RWPE1 (cell line): ENCODE measurements around the gene PDE7B.

Source experiments
- CTCF ChIA-PET: fragments of 350-600 bp; sonication (Branson Sonifier 250); formaldehyde crosslinking; extraction: SDS; loops from one replicate; lab custom pipeline; 2021; lab: Yijun Ruan, JAX
- POLR2A ChIA-PET: fragments of 400-600 bp; formaldehyde crosslinking; extraction: SDS; loops from one replicate; lab custom pipeline; 2020; ENCODE audit warnings: antibody characterized with exemption; ENCODE audit not compliant: low non-redundant PET; lab: Yijun Ruan, JAX
- DNase-seq: peaks from one replicate; pipeline ENCODE4 v3.0.0; 2012; ENCODE audit warnings: low spot score
- H3K27ac ChIP-seq: fragments of 450-650 bp; 2 replicates; pipeline ENCODE4 v1.5.1; 2017
- TF ChIP-seq, protein P1 (sequence below): fragments of 450-650 bp; conservative IDR thresholded peaks from 2 replicates; pipeline ENCODE4 v1.5.1; 2017; ENCODE audit warnings: low read depth, mild to moderate bottlenecking

PDE7B gene

DNA sequence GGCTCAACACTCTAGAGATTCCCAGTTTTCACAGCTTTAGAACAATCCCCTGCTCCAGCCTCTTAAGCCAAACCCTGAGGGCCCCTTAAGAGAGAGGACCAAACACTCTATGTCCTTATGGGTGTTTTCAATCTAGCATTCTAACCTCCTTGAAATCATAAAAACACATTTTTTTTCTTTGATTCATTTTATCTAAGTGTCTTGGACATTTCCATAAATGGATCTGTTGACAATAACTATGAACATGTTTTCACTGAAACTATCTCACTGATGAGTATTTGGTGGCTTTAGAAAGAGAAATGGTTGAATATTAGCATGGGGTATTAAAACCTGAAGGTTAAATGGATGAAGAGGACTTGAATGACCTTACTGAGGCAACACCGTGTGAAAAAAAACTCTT lies 27.6 kb upstream of the PDE7B start:
- ChIA-PET POLR2A (no interaction called here), CTCF (interaction anchor here (0.6 kb wide), 1 partner anchor 150 kb away, joined by 3 read pairs; no protein-coding TSS in a partner anchor)
- H3K27ac ChIP-seq = no peak overlapping the region
- DNase-seq = no peak
- TF ChIP-seq, protein P1, sequence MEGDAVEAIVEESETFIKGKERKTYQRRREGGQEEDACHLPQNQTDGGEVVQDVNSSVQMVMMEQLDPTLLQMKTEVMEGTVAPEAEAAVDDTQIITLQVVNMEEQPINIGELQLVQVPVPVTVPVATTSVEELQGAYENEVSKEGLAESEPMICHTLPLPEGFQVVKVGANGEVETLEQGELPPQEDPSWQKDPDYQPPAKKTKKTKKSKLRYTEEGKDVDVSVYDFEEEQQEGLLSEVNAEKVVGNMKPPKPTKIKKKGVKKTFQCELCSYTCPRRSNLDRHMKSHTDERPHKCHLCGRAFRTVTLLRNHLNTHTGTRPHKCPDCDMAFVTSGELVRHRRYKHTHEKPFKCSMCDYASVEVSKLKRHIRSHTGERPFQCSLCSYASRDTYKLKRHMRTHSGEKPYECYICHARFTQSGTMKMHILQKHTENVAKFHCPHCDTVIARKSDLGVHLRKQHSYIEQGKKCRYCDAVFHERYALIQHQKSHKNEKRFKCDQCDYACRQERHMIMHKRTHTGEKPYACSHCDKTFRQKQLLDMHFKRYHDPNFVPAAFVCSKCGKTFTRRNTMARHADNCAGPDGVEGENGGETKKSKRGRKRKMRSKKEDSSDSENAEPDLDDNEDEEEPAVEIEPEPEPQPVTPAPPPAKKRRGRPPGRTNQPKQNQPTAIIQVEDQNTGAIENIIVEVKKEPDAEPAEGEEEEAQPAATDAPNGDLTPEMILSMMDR = no peak

DNA sequence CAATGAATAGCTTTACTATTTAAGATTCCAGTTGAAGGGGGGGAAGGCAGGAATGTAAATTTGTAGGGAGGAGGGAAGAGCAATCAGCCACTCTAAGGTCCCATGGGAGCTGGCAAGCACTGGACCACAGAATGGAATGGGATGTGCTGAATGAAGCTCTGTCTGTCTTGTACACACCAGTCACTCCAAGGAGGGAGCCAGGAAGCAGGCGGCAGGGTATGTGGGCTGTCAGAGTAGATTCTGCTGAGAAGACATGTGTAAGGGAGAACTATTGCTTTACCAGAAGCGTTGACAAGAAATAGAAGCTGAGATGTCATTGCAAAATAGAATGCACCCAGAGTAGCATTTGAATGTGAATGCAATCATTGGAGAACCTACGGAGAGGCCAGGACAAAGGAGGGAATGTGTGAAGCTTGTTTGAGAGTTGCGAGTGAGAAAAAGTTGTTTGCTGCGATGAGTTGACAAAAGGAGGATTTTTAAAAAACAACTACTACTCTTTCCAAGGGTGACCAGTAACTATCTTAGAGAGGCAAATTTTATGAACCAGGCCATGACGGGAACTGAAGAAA lies 25.2 kb upstream of the PDE7B start:
- TF ChIP-seq, protein P1 = no peak
- POLR2A ChIA-PET = no interaction called here
- H3K27ac ChIP-seq = no peak overlapping the region
- no peak for DNase-seq
- CTCF ChIA-PET = no interaction called here

DNA sequence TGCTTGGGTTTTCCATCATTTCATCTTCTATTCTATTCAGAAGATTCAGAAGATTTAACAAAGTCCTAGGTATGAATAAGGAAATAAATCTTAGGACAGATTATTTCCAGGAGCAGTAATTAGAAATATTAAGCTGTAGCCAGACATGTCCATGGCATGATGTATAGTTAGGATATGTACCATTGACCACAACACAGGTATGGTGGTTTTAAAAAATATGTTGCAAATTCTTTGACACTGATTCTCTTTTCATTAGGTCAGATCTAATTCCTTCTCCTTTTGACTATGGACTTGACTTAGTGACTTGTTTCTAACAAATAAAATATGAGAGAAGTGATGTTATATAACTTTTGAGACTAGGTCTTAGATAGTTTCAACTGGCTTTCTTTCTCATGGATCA lies 23.5 kb upstream of the PDE7B start:
- no peak overlapping the region for H3K27ac ChIP-seq
- POLR2A ChIA-PET = no interaction called here
- TF ChIP-seq, protein P1 = no peak
- CTCF ChIA-PET = no interaction called here
- no peak for DNase-seq

DNA sequence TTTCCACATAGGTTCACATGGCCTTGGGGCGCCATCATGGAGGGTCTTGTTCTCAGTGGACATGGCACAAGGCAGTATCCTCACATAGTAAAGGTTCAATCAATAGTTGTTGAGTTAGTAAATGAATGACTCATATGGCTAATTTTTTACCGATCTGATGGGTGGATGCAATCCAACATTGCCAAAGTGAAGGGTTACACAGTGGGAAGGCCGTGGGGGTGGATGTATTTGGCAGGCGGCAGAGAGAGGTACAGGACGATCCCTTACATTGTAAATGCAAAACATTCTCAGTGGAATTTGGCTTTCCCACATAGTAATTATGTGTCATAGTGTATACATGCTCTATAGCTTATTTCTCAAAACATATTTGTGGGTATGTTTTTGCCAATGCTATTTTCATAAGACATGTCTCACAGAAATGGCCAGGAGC lies 21.0 kb upstream of the PDE7B start:
- no peak overlapping the region for H3K27ac ChIP-seq
- ChIA-PET CTCF (no interaction called here), POLR2A (no interaction called here)
- TF ChIP-seq, protein P1 = no peak
- DNase-seq = no peak

DNA sequence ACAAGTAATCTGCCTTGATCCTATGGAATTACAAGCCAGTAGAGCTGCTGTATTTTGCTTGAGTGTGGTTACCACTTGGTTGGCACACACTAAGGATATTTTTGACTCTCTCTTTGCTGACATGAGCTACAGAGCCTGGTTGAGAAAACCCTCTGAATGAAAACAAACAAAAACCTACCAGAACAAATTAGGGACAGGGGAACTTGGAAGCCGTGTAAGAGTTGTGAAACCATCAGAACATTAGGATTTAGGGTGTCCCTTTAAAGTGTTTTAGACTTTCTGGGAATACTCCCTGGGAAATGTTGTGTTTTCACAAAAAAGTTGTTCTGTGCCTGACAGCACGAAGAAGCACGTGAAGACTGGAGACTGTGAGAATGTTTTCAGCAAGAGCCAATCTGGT lies 20.5 kb upstream of the PDE7B start:
- ChIA-PET CTCF (no interaction called here), POLR2A (no interaction called here)
- TF ChIP-seq, protein P1 = no peak
- no peak overlapping the region for H3K27ac ChIP-seq
- DNase-seq = no peak

DNA sequence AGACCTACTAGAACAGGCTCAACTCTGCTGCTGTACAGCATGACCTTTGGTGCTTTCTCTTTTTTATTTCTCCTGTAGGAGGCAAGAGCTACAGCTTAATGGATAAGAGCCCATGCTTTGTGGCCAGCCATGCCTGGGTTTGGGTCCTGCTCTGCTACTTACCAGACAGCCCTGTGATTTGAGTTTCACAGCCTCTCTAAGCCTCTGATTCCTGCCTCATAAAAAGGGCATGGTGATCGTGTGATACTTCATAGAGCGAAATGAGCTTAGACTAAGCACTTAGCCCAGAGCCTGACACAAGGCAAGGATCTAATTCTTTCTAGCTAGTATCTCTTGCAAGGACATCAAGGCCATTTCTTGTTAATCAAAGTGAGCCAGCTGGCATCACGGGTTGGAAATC lies 19.3 kb upstream of the PDE7B start:
- DNase-seq = no peak
- TF ChIP-seq, protein P1 = no peak
- ChIA-PET CTCF (no interaction called here), POLR2A (no interaction called here)
- H3K27ac ChIP-seq = no peak overlapping the region
